GM19238 (cell line): ENCODE measurements around the gene PSD4.

ENCODE experiments used
- DNase-seq: peaks from one replicate; pipeline ENCODE4 v3.0.0; 2011; ENCODE audit warnings: low spot score; ENCODE audit not compliant: insufficient read length

PSD4 gene

GRCh38 chr2:113184531-113185230 lies 10.9 kb downstream of the PSD4 start:
- no peak for DNase-seq

GRCh38 chr2:113185664-113186432 lies 12.1 kb downstream of the PSD4 start:
- no peak for DNase-seq

GRCh38 chr2:113186433-113186796 lies 12.6 kb downstream of the PSD4 start:
- DNase-seq = no peak

GRCh38 chr2:113187771-113188170 lies 14.0 kb downstream of the PSD4 start:
- no peak for DNase-seq

DNA sequence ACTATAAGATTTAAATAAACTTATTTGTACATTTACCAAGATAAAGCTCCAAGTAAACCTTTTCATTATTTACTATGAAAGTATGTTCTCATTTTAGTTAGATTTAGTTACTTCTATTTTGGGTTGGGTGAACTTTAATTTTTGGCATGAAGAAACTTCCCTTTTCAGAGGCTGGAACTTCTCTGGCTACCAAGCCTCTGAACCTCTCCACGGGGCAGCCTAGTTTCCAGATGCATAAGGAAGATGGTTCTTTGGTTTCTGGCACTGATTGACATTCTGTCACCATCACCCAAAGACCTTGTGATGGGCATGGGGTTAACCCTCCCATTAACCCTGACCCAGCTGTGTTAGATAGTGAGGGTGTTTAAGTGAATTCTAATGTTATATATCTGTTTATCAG lies 17.1 kb downstream of the PSD4 start:
- no peak for DNase-seq

DNA sequence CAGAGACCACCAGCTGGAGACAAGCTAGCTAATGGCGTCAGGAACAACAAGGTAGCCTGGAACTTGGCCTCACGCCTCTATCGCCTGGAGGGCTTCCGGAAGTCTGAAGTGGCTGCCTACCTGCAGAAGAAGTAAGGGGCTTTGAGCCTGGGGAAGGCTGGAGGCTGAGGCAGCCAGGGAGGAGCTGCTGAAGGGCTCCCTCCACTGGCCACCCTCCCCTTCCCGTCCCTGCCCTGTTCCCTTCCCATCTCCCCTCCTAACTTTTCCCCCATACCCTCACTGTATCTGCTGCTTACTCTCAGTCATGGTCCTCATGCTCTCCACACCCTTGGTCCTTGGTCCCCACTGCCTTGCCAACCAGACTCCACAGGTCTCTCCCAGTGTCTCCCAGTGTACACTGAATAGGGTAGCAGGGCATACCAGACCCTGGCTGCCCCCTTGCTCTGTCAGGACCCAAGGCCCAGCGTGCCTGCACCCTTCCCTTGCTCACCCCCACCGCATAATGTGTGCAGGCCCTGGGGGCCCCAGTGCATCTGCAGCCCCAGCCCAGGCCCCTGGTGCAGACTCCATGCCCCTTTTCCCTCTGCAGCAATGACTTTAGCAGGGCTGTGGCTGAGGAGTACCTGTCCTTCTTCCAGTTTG lies 18.8 kb downstream of the PSD4 start:
- no peak for DNase-seq

GRCh38 chr2:113195923-113196501 lies 22.2 kb downstream of the PSD4 start:
- no peak for DNase-seq

DNA sequence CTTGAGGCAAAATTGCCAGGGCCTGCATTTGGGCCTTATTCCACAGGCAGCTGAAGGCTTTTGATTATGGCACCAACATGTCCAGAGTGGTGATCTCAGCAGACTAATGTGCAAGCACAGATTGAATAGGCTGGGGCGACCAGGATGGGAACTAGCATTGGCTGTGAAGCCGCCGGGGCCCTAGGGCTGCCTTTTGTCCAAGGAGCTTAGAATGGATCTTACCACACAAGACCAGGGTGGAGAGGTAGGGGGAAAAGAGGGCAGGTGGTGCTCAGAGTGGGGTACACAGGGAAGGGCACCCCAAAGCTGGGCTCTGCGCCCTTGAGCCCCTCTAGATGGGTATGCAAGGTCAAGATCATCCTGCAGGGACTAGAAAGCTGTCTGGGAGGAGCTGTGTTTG lies 23.1 kb downstream of the PSD4 start:
- DNase-seq = no peak

DNA sequence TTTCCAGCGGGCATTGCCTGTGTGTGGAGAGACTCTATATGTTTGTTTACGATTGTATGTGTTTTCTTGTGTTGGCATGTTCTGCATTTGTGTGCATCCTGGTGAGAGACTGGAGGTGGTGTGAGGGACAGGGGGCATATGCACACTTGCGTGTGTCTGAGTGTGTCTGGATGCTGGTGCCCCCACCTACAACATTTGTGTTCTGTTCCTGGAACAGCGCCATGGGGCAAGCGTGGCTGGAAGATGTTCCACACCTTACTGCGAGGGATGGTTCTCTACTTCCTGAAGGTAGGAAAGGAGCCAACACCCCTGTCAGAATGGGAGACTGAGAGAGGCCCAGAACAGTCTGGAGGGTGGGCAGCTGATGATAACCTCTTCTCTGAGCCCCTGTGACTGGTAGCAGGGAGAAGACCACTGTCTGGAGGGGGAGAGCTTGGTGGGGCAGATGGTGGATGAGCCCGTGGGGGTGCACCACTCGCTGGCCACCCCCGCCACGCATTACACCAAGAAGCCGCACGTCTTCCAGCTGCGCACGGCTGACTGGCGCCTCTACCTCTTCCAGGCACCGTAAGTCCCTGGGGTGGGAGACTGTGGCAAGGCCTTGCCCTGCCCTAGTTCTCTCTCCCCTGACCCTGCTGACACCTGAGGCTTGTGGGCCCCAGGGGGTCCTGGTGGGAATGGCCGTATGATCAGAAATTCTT lies 23.7 kb downstream of the PSD4 start:
- no peak for DNase-seq

DNA sequence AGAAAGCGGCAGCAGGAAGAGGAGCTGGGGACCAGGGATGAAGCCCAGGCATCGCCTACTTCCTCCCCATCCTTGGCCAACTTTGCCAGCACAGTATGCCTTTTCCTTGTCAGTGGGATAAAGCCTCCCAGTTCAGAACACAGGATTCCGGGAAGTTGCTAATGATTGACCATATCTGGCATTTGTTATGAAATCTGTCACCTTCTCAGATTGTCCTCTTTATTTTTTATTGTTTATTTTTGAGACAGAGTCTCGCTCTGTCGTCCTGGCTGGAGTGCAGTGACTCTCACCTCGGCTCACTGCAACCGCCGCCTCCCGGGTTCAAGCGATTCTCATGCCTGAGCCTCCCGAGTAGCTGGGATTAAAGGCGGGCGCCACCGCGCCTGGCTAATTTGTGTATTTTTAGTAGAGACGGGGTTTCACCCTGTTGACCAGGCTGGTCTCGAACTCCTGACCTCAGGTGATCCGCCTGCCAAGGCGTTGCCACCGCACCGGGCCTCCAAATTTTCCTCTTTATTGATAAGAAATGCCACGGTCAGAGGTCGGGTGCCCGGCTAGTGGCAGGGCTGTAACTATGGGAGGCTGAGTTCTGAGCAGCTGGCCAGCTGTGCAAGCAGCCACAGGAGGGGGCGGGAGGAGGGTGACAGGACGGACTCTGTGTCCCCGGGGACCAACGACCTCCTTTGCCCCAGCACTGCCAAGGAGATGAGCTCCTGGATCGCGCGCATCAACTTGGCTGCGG lies 24.4 kb downstream of the PSD4 start:
- DNase-seq = no peak

GRCh38 chr2:113198790-113199612 lies 25.2 kb downstream of the PSD4 start:
- peak; percentile 86 for DNase-seq

GRCh38 chr2:113200236-113200635 lies 26.5 kb downstream of the PSD4 start:
- DNase-seq = no peak

- no peak for DNase-seq
Observed at GRCh38 chr2:113200736-113201490, 27.1 kb downstream of the PSD4 start.

DNA sequence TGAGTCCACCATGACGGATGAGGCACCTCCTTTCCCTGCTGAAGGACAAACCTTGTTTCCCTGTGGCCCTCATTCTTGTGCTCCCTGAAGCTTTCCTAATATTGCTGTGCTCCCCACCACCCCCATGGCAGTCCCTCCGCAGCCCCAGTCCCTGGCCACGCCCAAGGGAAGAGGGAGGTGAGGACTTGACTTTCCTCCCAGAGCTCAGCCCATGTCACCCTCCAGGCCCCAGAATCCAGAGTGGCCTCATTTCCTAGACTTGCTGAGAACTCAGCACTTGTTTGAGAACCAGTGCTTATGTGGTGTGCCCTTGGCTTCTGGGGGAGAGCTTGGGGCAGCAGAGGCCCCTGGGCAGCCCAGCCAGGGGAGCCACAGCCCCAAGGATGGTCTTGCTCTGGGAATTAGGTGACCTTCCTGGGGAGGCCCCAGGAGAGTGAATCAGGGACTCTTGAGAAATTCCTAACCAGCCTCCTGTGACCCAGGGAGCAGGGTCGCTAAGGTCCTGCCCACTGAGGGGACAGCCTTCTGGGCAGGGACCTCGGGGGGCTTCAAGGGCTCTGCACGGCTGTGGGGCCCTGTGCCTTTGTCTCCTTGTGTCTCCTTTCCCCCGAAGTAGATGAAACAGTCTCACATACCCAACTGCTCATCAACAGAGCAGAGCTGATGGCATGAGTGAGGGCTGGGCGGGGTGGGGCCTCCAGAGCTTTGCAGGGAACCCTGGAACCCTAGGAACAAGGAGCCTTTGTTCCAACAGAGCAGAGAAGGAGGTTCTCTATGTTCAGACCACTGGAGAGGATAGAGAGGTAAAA lies 27.9 kb downstream of the PSD4 start:
- DNase-seq = no peak

- no peak for DNase-seq
Observed at GRCh38 chr2:113202305-113203216, 28.8 kb downstream of the PSD4 start.

GRCh38 chr2:113203217-113203530 lies 29.4 kb downstream of the PSD4 start:
- no peak for DNase-seq

DNA sequence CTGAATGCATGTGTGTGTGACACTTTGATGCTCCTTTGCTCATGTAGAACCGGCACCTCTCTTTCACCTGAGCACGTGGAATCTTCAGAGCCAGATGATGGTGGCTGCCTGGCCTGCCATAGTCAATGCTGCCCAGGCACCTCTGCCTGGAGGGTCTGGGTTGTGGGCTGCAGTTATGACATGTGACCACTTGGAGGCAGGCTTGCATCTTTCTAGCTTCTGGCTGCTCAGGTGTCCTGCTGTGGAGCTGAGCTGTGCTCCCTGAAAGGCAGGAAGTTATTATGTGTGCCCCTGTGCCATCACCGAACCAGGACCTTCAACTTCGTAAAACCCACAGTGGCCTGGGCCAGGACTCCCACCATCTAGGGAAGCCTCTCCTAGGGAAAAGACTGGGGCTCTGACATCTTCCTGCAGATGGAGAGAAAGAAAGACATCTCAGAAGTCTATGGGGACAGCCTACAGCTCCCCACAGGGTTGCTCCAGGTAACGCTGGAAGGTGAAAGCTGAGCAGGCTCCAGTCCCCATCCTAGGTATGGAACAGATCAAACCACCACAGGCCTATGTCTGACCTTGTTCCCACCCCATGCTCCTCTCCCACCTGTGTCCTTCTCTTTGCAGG lies 30.2 kb downstream of the PSD4 start:
- peak; percentile 83 for DNase-seq
